NCI-H82 treated with DMSO at 0.1 percent for 48 hours (cell line): ENCODE measurements around the gene MUC13.
"Not testable (repeated sequence)": the region's sequence is repeated elsewhere in the genome, so short reads cannot be mapped to it uniquely, and the experiment has no call there.

ENCODE experiments used
- DNase-seq: peaks from one replicate; lab custom pipeline; 2025; ENCODE audit not compliant: unreplicated experiment; lab: John Stamatoyannopoulos, UW

MUC13 gene

GRCh38 chr3:124934577-124934976 lies at the start of gene MUC13:
TSS of gene MUC13 (minus strand) at chr3:124934751. CDS start at chr3:124934712, 39 bp downstream.
- DNase-seq: no peak

GRCh38 chr3:124982855-124983254 lies 48.3 kb upstream of the MUC13 start:
- no peak for DNase-seq

- no peak for DNase-seq
Measured at GRCh38 chr3:124981472-124981871, 46.9 kb upstream of the MUC13 start.

- DNase-seq: no peak
Measured at GRCh38 chr3:124978627-124979026, 44.1 kb upstream of the MUC13 start.

GRCh38 chr3:124976383-124976782 lies 41.8 kb upstream of the MUC13 start:
- no peak for DNase-seq

GRCh38 chr3:124974691-124975090 lies 40.1 kb upstream of the MUC13 start:
- no peak for DNase-seq

- DNase-seq: no peak
Measured at GRCh38 chr3:124973290-124973689, 38.7 kb upstream of the MUC13 start.

- no peak for DNase-seq
Measured at GRCh38 chr3:124972457-124972856, 37.9 kb upstream of the MUC13 start.

GRCh38 chr3:124969963-124970722 lies 35.6 kb upstream of the MUC13 start:
- no peak for DNase-seq

GRCh38 chr3:124969190-124969589 lies 34.6 kb upstream of the MUC13 start:
- DNase-seq: no peak

- no peak for DNase-seq
Measured at GRCh38 chr3:124967964-124968363, 33.4 kb upstream of the MUC13 start.

GRCh38 chr3:124966521-124967445 lies 32.2 kb upstream of the MUC13 start:
- no peak for DNase-seq

- no peak for DNase-seq
Measured at GRCh38 chr3:124965413-124965812, 30.9 kb upstream of the MUC13 start.

GRCh38 chr3:124964387-124964786 lies 29.8 kb upstream of the MUC13 start:
- DNase-seq: no peak

GRCh38 chr3:124963755-124964154 lies 29.2 kb upstream of the MUC13 start:
- DNase-seq: no peak

GRCh38 chr3:124962403-124962940 lies 27.9 kb upstream of the MUC13 start:
- no peak for DNase-seq

- DNase-seq: no peak
Measured at GRCh38 chr3:124960698-124961097, 26.1 kb upstream of the MUC13 start.

GRCh38 chr3:124960105-124960504 lies 25.6 kb upstream of the MUC13 start:
- no peak for DNase-seq

- not testable (repeated sequence) for DNase-seq
Measured at GRCh38 chr3:124957951-124958350, 23.4 kb upstream of the MUC13 start.

GRCh38 chr3:124952282-124952855 lies 17.8 kb upstream of the MUC13 start:
- no peak for DNase-seq

GRCh38 chr3:124951511-124952281 lies 17.1 kb upstream of the MUC13 start:
- DNase-seq: no peak
